ENCODE data around the gene TM9SF4.
A peak's percentile ranks its signal among the peaks of the same experiment; 100 is the strongest.

The TM9SF4 gene

GRCh38 chr20:32207626-32208498 lies 98.3 kb downstream of the TM9SF4 start, which contains the start of the genes PLAGL2 and POFUT1:
Gene PLAGL2 (minus strand): TSS chr20:32207743. CDS start chr20:32202178, 5,565 bp downstream.
Gene POFUT1 (plus strand): TSS chr20:32207880. CDS start chr20:32207942, 62 bp downstream.
- H3K27ac ChIP-seq (ENCODE audit: low read depth, low read length, severe bottlenecking): peak within 1 kb of the TSS; percentile 66
- WGBS, 2 experiments (ENCODE audit: insufficient coverage in 2 of 2): 3 to 5% methylated on average over 35 to 49 of the region's 74 CpGs
- H3K4me3 ChIP-seq (ENCODE audit: extremely low read depth, insufficient read depth, low read length, poor library complexity, severe bottlenecking): peak within 1 kb of the TSS; percentile 96
- peaks cover 22% of the 10 kb centered on the region for H3K4me1 ChIP-seq (ENCODE audit: control insufficient read depth, insufficient read depth, low read length, poor library complexity, severe bottlenecking)
- no peaks in the 10 kb centered on the region for H3K9me3 ChIP-seq (ENCODE audit: control insufficient read depth, low read length)
- peaks cover 43% of the 10 kb centered on the region for H3K36me3 ChIP-seq (ENCODE audit: control insufficient read depth, insufficient read depth, low read length)

GRCh38 chr20:32208499-32209154 lies 99.1 kb downstream of the TM9SF4 start:
- 93 to 96% methylated on average over 4 to 9 of the region's 13 CpGs for WGBS, 2 experiments (ENCODE audit: insufficient coverage in 2 of 2)
- H3K36me3 ChIP-seq (ENCODE audit: control insufficient read depth, insufficient read depth, low read length): peaks cover 41% of the 10 kb centered on the region
- H3K9me3 ChIP-seq (ENCODE audit: control insufficient read depth, low read length): no peaks in the 10 kb centered on the region
- peaks cover 22% of the 10 kb centered on the region for H3K4me1 ChIP-seq (ENCODE audit: control insufficient read depth, insufficient read depth, low read length, poor library complexity, severe bottlenecking)
- H3K4me3 ChIP-seq (ENCODE audit: extremely low read depth, insufficient read depth, low read length, poor library complexity, severe bottlenecking): peak overlapping the region; percentile 96
- no peak overlapping the region for H3K27ac ChIP-seq (ENCODE audit: low read depth, low read length, severe bottlenecking)

GRCh38 chr20:32209850-32210605 lies 100.5 kb downstream of the TM9SF4 start:
- Histone ChIP-seq H3K27ac (ENCODE audit: low read depth, low read length, severe bottlenecking) (no peak overlapping the region), H3K36me3 (ENCODE audit: control insufficient read depth, insufficient read depth, low read length) (peaks cover 45% of the 10 kb centered on the region), H3K9me3 (ENCODE audit: control insufficient read depth, low read length) (no peaks in the 10 kb centered on the region), H3K4me3 (ENCODE audit: extremely low read depth, insufficient read depth, low read length, poor library complexity, severe bottlenecking) (no peak overlapping the region), H3K4me1 (ENCODE audit: control insufficient read depth, insufficient read depth, low read length, poor library complexity, severe bottlenecking) (peaks cover 18% of the 10 kb centered on the region)
- WGBS, 2 experiments (ENCODE audit: insufficient coverage in 2 of 2): 92 to 93% methylated on average over 7 of the region's 9 CpGs

- Histone ChIP-seq H3K4me1 (ENCODE audit: control insufficient read depth, insufficient read depth, low read length, poor library complexity, severe bottlenecking) (peaks cover 12% of the 10 kb centered on the region), H3K4me3 (ENCODE audit: extremely low read depth, insufficient read depth, low read length, poor library complexity, severe bottlenecking) (no peak overlapping the region), H3K36me3 (ENCODE audit: control insufficient read depth, insufficient read depth, low read length) (peaks cover 76% of the 10 kb centered on the region), H3K27ac (ENCODE audit: low read depth, low read length, severe bottlenecking) (no peak overlapping the region), H3K9me3 (ENCODE audit: control insufficient read depth, low read length) (no peaks in the 10 kb centered on the region)
- WGBS, 2 experiments (ENCODE audit: insufficient coverage in 2 of 2): no CpG with 5 or more reads among the region's 1 CpG
Observed at GRCh38 chr20:32213870-32214269, 104.4 kb downstream of the TM9SF4 start.

- Histone ChIP-seq H3K4me1 (ENCODE audit: control insufficient read depth, insufficient read depth, low read length, poor library complexity, severe bottlenecking) (peaks cover 12% of the 10 kb centered on the region), H3K36me3 (ENCODE audit: control insufficient read depth, insufficient read depth, low read length) (peaks cover 83% of the 10 kb centered on the region), H3K4me3 (ENCODE audit: extremely low read depth, insufficient read depth, low read length, poor library complexity, severe bottlenecking) (no peak overlapping the region), H3K27ac (ENCODE audit: low read depth, low read length, severe bottlenecking) (no peak overlapping the region), H3K9me3 (ENCODE audit: control insufficient read depth, low read length) (no peaks in the 10 kb centered on the region)
- WGBS, 2 experiments (ENCODE audit: insufficient coverage in 2 of 2): 95 to 97% methylated on average over 7 to 8 of the region's 8 CpGs
Observed at GRCh38 chr20:32215147-32215546, 105.6 kb downstream of the TM9SF4 start.

GRCh38 chr20:32215729-32216128 lies 106.2 kb downstream of the TM9SF4 start:
- Histone ChIP-seq H3K9me3 (ENCODE audit: control insufficient read depth, low read length) (no peaks in the 10 kb centered on the region), H3K4me3 (ENCODE audit: extremely low read depth, insufficient read depth, low read length, poor library complexity, severe bottlenecking) (no peak overlapping the region), H3K27ac (ENCODE audit: low read depth, low read length, severe bottlenecking) (no peak overlapping the region), H3K36me3 (ENCODE audit: control insufficient read depth, insufficient read depth, low read length) (peaks cover 87% of the 10 kb centered on the region), H3K4me1 (ENCODE audit: control insufficient read depth, insufficient read depth, low read length, poor library complexity, severe bottlenecking) (peaks cover 12% of the 10 kb centered on the region)
- WGBS, 2 experiments (ENCODE audit: insufficient coverage in 2 of 2): 83 to 90% methylated on average over 1 to 2 of the region's 3 CpGs

GRCh38 chr20:32216179-32217142 lies 106.9 kb downstream of the TM9SF4 start:
- H3K4me1 ChIP-seq (ENCODE audit: control insufficient read depth, insufficient read depth, low read length, poor library complexity, severe bottlenecking): peaks cover 12% of the 10 kb centered on the region
- 92 to 95% methylated on average over 10 to 12 of the region's 13 CpGs for WGBS, 2 experiments (ENCODE audit: insufficient coverage in 2 of 2)
- no peaks in the 10 kb centered on the region for H3K9me3 ChIP-seq (ENCODE audit: control insufficient read depth, low read length)
- no peak overlapping the region for H3K27ac ChIP-seq (ENCODE audit: low read depth, low read length, severe bottlenecking)
- H3K36me3 ChIP-seq (ENCODE audit: control insufficient read depth, insufficient read depth, low read length): peaks cover 91% of the 10 kb centered on the region
- no peak overlapping the region for H3K4me3 ChIP-seq (ENCODE audit: extremely low read depth, insufficient read depth, low read length, poor library complexity, severe bottlenecking)

Measured in mesodermal cell (in vitro differentiated cells).